ENCODE results near the gene PDC. TPM values are rescaled to one million over a fixed set of nuclear protein-coding genes. Genes with fewer than 3 reads are reported as not detected.

PDC gene
- polyA plus RNA-seq, 1 of the 3 experiments (the other 2 are of a cell fraction) = not detected

- TF ChIP-seq, protein P1, sequence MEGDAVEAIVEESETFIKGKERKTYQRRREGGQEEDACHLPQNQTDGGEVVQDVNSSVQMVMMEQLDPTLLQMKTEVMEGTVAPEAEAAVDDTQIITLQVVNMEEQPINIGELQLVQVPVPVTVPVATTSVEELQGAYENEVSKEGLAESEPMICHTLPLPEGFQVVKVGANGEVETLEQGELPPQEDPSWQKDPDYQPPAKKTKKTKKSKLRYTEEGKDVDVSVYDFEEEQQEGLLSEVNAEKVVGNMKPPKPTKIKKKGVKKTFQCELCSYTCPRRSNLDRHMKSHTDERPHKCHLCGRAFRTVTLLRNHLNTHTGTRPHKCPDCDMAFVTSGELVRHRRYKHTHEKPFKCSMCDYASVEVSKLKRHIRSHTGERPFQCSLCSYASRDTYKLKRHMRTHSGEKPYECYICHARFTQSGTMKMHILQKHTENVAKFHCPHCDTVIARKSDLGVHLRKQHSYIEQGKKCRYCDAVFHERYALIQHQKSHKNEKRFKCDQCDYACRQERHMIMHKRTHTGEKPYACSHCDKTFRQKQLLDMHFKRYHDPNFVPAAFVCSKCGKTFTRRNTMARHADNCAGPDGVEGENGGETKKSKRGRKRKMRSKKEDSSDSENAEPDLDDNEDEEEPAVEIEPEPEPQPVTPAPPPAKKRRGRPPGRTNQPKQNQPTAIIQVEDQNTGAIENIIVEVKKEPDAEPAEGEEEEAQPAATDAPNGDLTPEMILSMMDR (IDR thresholded peaks at IDR 0.05) = no peak
- TF ChIP-seq YY1 (IDR thresholded peaks at IDR 0.05; ENCODE audit: low read depth) (no peak), NFIC (IDR thresholded peaks at IDR 0.05; ENCODE audit: borderline replicate concordance) (no peak), CHD2 (IDR thresholded peaks at IDR 0.05; ENCODE audit: low read length, partially characterized antibody) (no peak), ELF1 (IDR thresholded peaks at IDR 0.05) (no peak)
These were observed 14.8 kb downstream of the PDC start (continued) for GRCh38 chr1:186446152-186446551.

GRCh38 chr1:186443638-186444037 lies 17.3 kb downstream of the PDC start:
- POLR2A ChIA-PET = no interaction called here

More at GRCh38 chr1:186443638-186444037, 17.3 kb downstream of the PDC start:
- Histone ChIP-seq H3K9me2 (no peaks in the 10 kb centered on the region), H3K9ac (no peak overlapping the region), H3K27me3 (ENCODE audit: insufficient read depth) (no peaks in the 10 kb centered on the region), H3K36me3 (replicated peaks in 1 of 2; ENCODE audit: control insufficient read depth in 1 of 2, insufficient read depth in 2 of 2, low read length in 1 of 2) (no peaks in the 10 kb centered on the region), H4K20me1 (ENCODE audit: insufficient read depth) (no peaks in the 10 kb centered on the region), H3K4me1 (ENCODE audit: control insufficient read depth in 1 of 2, insufficient read depth in 2 of 2, low read depth in 1 of 2, low read length in 1 of 2) (no peaks in the 10 kb centered on the region; a peak in 2 of 4 replicates), H3K9me3 (no peaks in the 10 kb centered on the region), H2AFZ (ENCODE audit: low read depth) (no peak overlapping the region), H3K27ac (ENCODE audit: low read depth in 2 of 2, low read length in 1 of 2) (peak overlapping the region in 1 of 2 experiments; percentile 70; a peak in 2 of 4 replicates), H3K79me2 (ENCODE audit: insufficient read depth) (no peaks in the 10 kb centered on the region), H3K4me3 (ENCODE audit: low read depth in 2 of 2, low read length in 1 of 2) (no peak overlapping the region), H3K4me2 (no peak overlapping the region), H3F3A (replicated peaks; ENCODE audit: insufficient read depth) (peaks cover 34% of the 10 kb centered on the region)
- DNase-seq = no peak
- no peak for TF ChIP-seq MXI1 (IDR thresholded peaks at IDR 0.05; ENCODE audit: low read depth, low read length)
- TF ChIP-seq RAD21 (IDR thresholded peaks at IDR 0.05; ENCODE audit: low read length) = no peak
- no peak for TF ChIP-seq TEAD4 (IDR thresholded peaks at IDR 0.05; ENCODE audit: borderline replicate concordance, insufficient read depth)
- TF ChIP-seq ELF1 (IDR thresholded peaks at IDR 0.05) = no peak
- no peak for TF ChIP-seq USF1 (IDR thresholded peaks at IDR 0.05; ENCODE audit: borderline replicate concordance, low read depth)
- TF ChIP-seq ZBTB33 (IDR thresholded peaks at IDR 0.05; ENCODE audit: borderline replicate concordance, low read depth) = no peak
- TF ChIP-seq MEF2A (IDR thresholded peaks at IDR 0.05; ENCODE audit: borderline replicate concordance, low read depth) = no peak
- TF ChIP-seq NFIC (IDR thresholded peaks at IDR 0.05; ENCODE audit: borderline replicate concordance) = no peak
- TF ChIP-seq RCOR1 (IDR thresholded peaks at IDR 0.05; ENCODE audit: low read length) = no peak
- no peak for TF ChIP-seq TCF12 (IDR thresholded peaks at IDR 0.05)
- CTCF ChIA-PET = no interaction called here
- 100% methylated on average over 2 of the region's 2 CpGs for WGBS (ENCODE audit: low lambda C conversion rate)

Data from SK-N-SH (cell line).